Suprapubic skin (tissue), 3 donors: ENCODE results near the gene GLCE.

ENCODE experiments used
- CTCF ChIP-seq, 2 donors: fragments of 200-600 bp in 1 of 2; fragments of 450-650 bp in 1 of 2; sonication (generic) in 1 of 2; IDR thresholded peaks; one replicate each; pipeline ENCODE4 v1.5.1; 2016 to 2019; ENCODE audit warnings: antibody characterized with exemption in 2 of 2, mild to moderate bottlenecking in 1 of 2, moderate library complexity in 1 of 2
- POLR2AphosphoS5 ChIP-seq, 3 donors: sonication (generic); formaldehyde crosslinking; IDR thresholded peaks; one replicate each; pipeline ENCODE4 v1.6.1; 2017; ENCODE audit warnings: antibody characterized with exemption in 3 of 3

- TF ChIP-seq POLR2AphosphoS5 (IDR thresholded peaks at IDR 0.05) (no peak), CTCF (IDR thresholded peaks at IDR 0.05) (no peak)
These were observed 63.9 kb downstream of the GLCE start for GRCh38 chr15:69224383-69224782.
